GM18861 (cell line): ENCODE results near the gene STK11.
"Not testable (repeated sequence)": the region's sequence is repeated elsewhere in the genome, so short reads cannot be mapped to it uniquely, and the experiment has no call there.

Source experiments
- ATAC-seq: cut with Tn5 transposase; IDR thresholded peaks from one replicate; pipeline ENCODE4 v1.9.1; 2021; ENCODE audit not compliant: unreplicated experiment

Gene STK11

GRCh38 chr19:1237027-1237659, 31.6 kb downstream of the STK11 start:
- no peak for ATAC-seq

- ATAC-seq = no peak
These were observed 32.3 kb downstream of the STK11 start, which contains the start of gene CBARP for GRCh38 chr19:1237754-1238368. TSS of gene CBARP (minus strand) at chr19:1238005. CDS start at chr19:1236100, 1,905 bp downstream.

GRCh38 chr19:1238369-1239303, 33.1 kb downstream of the STK11 start:
- ATAC-seq = no peak

GRCh38 chr19:1239420-1239795, 33.8 kb downstream of the STK11 start:
- no peak for ATAC-seq

- peak; percentile 29 for ATAC-seq
These were observed 34.5 kb downstream of the STK11 start for GRCh38 chr19:1239796-1240737.

GRCh38 chr19:1240925-1241324, 35.3 kb downstream of the STK11 start:
- no peak for ATAC-seq

GRCh38 chr19:1241417-1242095, 36.0 kb downstream of the STK11 start, which contains the start of gene ATP5F1D:
TSS of gene ATP5F1D (plus strand) at chr19:1241751. CDS start at chr19:1241851, 100 bp downstream.
- ATAC-seq = peak; percentile 51

- no peak for ATAC-seq
These were observed 38.5 kb downstream of the STK11 start for GRCh38 chr19:1243768-1244692.

- ATAC-seq = no peak
These were observed 39.3 kb downstream of the STK11 start for GRCh38 chr19:1244693-1245451.

GRCh38 chr19:1245494-1246264, 40.1 kb downstream of the STK11 start:
- no peak for ATAC-seq

- not testable (repeated sequence) for ATAC-seq
These were observed 40.9 kb downstream of the STK11 start for GRCh38 chr19:1246265-1247087.

- ATAC-seq = no peak
These were observed 42.2 kb downstream of the STK11 start for GRCh38 chr19:1247748-1248138.

- ATAC-seq = peak; percentile 16
These were observed 42.7 kb downstream of the STK11 start, which contains the start of gene MIDN for GRCh38 chr19:1248139-1248785. TSS of gene MIDN (plus strand) at chr19:1248583. CDS start at chr19:1250297, 1,714 bp downstream.

GRCh38 chr19:1248786-1249297, 43.3 kb downstream of the STK11 start:
- ATAC-seq = peak; percentile 16

GRCh38 chr19:1249298-1249989, 43.9 kb downstream of the STK11 start:
- peak; percentile 38 for ATAC-seq
